Measurements from ENCODE around the gene RALGPS1. TPM values are rescaled to one million over a fixed set of nuclear protein-coding genes. Genes with fewer than 3 reads are reported as not detected.
A peak's percentile ranks its signal among the peaks of the same experiment; 100 is the strongest.

Gene RALGPS1
- total and polyA plus RNA-seq, 8 donors: 4.7 to 150 (median 42.2) TPM

DNA sequence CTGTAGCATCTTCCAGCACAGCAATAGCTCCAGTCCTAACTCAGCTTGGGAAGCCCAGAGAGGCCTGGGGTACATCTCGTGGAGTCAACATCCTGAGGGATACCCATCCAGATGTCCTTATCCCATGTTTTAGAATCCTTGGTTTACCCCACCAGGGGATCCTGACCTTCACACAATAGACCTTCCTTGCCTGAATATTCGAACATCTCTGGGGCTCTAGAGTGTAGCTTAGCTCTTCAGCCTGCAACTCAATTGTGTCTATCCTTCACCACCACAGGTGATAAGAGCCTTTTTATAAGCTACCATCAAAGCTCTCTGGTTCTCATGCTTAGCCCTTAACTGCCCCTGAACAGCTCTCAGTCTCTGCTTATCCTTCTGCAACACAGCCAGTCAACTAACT is 7.5 kb upstream of the RALGPS1 start:
- DNase-seq: no peak
- intact Hi-C loops (cut with DNase I; ENCODE audit: low total_unique reads): no loop called here
- Histone ChIP-seq H3K27ac (no peak overlapping the region), H3K36me3 (no peaks in the 10 kb centered on the region), H3K27me3 (peaks cover 0 to 14% (median 0%) of the 10 kb centered on the region in 3 donors), H3K9me3 (no peaks in the 10 kb centered on the region), H3K4me1 (no peaks in the 10 kb centered on the region), H3K4me3 (no peak overlapping the region)
- TF ChIP-seq EP300 (IDR thresholded peaks at IDR 0.05): no peak
- 60 to 85% (median 71%) methylated on average over 2 of the region's 2 CpGs for whole genome bisulfite sequencing, 5 donors

DNA sequence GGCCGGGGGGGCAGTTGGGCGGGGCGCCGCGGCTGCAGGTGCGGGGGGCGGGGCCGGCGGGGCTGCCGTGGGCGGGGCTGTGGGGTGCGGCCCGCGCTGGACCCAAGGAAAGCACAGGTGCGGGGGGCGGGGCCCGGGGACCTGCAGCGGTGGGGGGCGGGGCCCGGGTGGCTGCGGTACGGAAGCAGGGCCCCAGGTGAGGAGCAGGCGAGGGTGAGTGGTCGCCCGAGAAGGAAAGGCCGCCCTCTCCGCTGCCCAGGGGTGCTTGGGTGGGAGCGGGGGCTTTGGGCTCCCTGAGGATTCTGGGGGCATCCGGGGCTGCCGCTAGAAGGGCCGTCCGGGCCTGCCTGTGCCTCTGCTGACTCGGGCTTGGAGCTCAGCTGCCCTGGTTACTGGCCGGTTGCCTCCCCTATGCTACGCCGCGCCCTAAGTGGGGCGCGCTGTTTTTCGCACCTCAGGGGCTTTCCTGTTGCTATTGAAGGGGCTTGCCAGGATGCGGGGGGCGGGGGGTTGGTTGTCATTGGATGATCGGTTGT is 767 bp downstream of the RALGPS1 start:
- Histone ChIP-seq H3K36me3 (no peaks in the 10 kb centered on the region), H3K27ac (peak overlapping the region; percentile 77 to 94 (median 81)), H3K4me1 (peaks cover 0 to 27% (median 22%) of the 10 kb centered on the region in 4 donors), H3K27me3 (no peaks in the 10 kb centered on the region), H3K9me3 (no peaks in the 10 kb centered on the region), H3K4me3 (peak overlapping the region; percentile 61 to 76 (median 68))
- intact Hi-C loops (cut with DNase I; ENCODE audit: low total_unique reads): no loop called here
- DNase-seq: peak; percentile 94 to 95
- 1 to 17% (median 3%) methylated on average over 1 to 38 of the region's 43 CpGs for WGBS, 5 donors
- TF ChIP-seq POLR2A (IDR thresholded peaks at IDR 0.05) (no peak), POLR2AphosphoS5 (IDR thresholded peaks at IDR 0.05) (no peak), EP300 (IDR thresholded peaks at IDR 0.05) (no peak)
- TF ChIP-seq, protein P1, sequence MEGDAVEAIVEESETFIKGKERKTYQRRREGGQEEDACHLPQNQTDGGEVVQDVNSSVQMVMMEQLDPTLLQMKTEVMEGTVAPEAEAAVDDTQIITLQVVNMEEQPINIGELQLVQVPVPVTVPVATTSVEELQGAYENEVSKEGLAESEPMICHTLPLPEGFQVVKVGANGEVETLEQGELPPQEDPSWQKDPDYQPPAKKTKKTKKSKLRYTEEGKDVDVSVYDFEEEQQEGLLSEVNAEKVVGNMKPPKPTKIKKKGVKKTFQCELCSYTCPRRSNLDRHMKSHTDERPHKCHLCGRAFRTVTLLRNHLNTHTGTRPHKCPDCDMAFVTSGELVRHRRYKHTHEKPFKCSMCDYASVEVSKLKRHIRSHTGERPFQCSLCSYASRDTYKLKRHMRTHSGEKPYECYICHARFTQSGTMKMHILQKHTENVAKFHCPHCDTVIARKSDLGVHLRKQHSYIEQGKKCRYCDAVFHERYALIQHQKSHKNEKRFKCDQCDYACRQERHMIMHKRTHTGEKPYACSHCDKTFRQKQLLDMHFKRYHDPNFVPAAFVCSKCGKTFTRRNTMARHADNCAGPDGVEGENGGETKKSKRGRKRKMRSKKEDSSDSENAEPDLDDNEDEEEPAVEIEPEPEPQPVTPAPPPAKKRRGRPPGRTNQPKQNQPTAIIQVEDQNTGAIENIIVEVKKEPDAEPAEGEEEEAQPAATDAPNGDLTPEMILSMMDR (IDR thresholded peaks at IDR 0.05): no peak

DNA sequence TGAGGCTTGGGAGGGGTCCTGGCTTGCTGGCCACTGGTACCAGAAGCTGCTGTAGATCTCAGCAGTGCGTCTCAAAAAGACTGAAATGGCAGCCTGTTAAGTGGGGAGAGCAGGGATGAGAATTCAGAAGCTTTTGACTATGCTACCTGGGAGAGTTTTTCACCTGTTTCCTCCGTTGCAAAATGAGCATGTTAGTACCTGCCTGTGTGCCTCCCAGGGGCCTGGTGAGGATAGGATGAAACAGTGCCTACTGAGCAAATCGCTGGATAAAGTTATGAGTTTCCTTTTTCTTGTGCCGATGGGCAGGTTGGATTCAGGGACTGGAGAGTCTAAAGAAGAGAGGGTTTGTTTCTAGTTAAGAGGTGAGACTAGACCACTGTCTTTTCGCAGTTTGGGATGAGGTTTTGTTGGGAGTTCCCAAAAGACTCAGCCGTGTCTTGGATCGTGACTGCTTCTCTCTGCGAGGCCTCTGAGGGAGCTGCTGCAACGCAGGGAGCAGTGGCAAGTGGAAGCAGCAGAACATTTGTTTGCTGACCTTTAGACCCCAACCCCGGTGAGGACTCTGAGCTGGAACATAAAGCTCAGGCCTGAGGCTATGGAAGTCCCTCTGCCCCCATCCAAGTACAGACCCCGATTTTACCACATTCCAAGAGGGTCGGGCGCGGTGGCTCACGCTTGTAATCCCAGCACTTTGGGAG is 1.4 kb downstream of the RALGPS1 start:
- Histone ChIP-seq H3K27ac (peak overlapping the region; percentile 77 to 94 (median 81)), H3K9me3 (no peaks in the 10 kb centered on the region), H3K27me3 (no peaks in the 10 kb centered on the region), H3K36me3 (no peaks in the 10 kb centered on the region), H3K4me3 (peak overlapping the region; percentile 61 to 76 (median 68)), H3K4me1 (peaks cover 0 to 27% (median 22%) of the 10 kb centered on the region in 4 donors)
- DNase-seq: peak in 1 of 2 donors; percentile 49
- intact Hi-C loops (cut with DNase I; ENCODE audit: low total_unique reads): no loop called here
- TF ChIP-seq POLR2AphosphoS5 (IDR thresholded peaks at IDR 0.05): no peak
- TF ChIP-seq EP300 (IDR thresholded peaks at IDR 0.05): no peak
- TF ChIP-seq, protein P1 (IDR thresholded peaks at IDR 0.05): no peak
- 51 to 72% (median 57%) methylated on average over 10 to 15 of the region's 15 CpGs for WGBS, 5 donors

DNA sequence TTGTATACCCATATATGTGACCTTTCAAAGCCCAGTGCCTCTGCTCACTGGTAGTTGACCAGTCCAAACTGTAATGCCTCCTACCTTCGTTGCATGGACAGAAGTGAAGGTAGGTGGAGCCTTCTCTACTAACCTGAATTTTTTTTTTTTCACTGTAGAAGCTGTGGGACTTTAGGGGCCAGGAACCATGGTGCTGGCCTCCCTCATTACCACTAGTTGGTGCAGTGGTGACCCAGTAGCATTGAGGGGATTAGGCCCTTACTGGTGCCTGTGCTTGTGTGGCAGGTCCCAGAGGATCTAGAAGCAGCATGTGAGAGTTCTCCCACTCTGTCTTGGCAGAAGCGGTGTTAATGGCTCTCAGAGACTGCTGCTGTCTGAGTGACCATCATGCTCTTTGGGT is 2.3 kb downstream of the RALGPS1 start:
- TF ChIP-seq POLR2A (IDR thresholded peaks at IDR 0.05) (no peak), POLR2AphosphoS5 (IDR thresholded peaks at IDR 0.05) (no peak), EP300 (IDR thresholded peaks at IDR 0.05) (no peak)
- TF ChIP-seq, protein P1 (IDR thresholded peaks at IDR 0.05): no peak
- no peaks in the 10 kb centered on the region for H3K27me3 ChIP-seq
- H3K4me3 ChIP-seq: no peak overlapping the region
- no peak for DNase-seq
- no peaks in the 10 kb centered on the region for H3K36me3 ChIP-seq
- intact Hi-C loops (cut with DNase I; ENCODE audit: low total_unique reads): no loop called here
- H3K9me3 ChIP-seq: no peaks in the 10 kb centered on the region
- WGBS, 5 donors: 56 to 75% (median 67%) methylated on average over 2 of the region's 2 CpGs
- H3K4me1 ChIP-seq: peaks cover 0 to 27% (median 23%) of the 10 kb centered on the region in 4 donors
- H3K27ac ChIP-seq: no peak overlapping the region

DNA sequence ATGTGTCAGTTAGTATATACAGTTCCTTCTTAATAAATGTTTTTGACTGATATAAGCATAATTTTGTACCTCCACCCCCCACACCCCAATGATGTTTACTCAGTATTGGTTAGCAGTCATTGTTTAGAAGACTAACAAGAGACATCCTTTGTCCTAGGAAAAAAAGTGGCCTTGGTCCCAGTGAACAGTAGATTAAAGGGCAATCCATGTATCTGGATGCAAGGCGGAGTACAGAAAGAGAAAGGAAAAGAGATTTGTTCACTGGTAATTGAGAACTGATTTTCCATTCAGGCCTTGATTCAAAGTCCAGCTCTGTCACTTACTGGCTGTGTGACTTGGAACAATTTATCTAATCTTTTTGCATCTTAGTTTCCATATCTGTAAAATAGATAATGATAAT is 4.6 kb downstream of the RALGPS1 start:
- peaks cover 0 to 26% (median 22%) of the 10 kb centered on the region in 4 donors for H3K4me1 ChIP-seq
- H3K36me3 ChIP-seq: no peaks in the 10 kb centered on the region
- WGBS, 5 donors: 69 to 88% (median 82%) methylated on average over 1 of the region's 1 CpG
- intact Hi-C loops (cut with DNase I; ENCODE audit: low total_unique reads): no loop called here
- no peaks in the 10 kb centered on the region for H3K9me3 ChIP-seq
- TF ChIP-seq EP300 (IDR thresholded peaks at IDR 0.05) (no peak), POLR2A (IDR thresholded peaks at IDR 0.05) (no peak), POLR2AphosphoS5 (IDR thresholded peaks at IDR 0.05) (no peak)
- TF ChIP-seq, protein P1 (IDR thresholded peaks at IDR 0.05): no peak
- peak overlapping the region in 1 of 5 donors; percentile 21 for H3K27ac ChIP-seq
- no peaks in the 10 kb centered on the region for H3K27me3 ChIP-seq
- DNase-seq: peak in 1 of 2 donors; percentile 26
- no peak overlapping the region for H3K4me3 ChIP-seq
